GM12874 (cell line): ENCODE results near the gene WDR49.

Source experiments
- TF ChIP-seq, protein P1 (sequence below): IDR thresholded peaks from 2 replicates; pipeline ENCODE4 v1.5.1; 2011; ENCODE audit warnings: low read depth, mild to moderate bottlenecking, control low read depth, low read length, moderate library complexity; ENCODE audit not compliant: insufficient read depth

Gene WDR49

DNA sequence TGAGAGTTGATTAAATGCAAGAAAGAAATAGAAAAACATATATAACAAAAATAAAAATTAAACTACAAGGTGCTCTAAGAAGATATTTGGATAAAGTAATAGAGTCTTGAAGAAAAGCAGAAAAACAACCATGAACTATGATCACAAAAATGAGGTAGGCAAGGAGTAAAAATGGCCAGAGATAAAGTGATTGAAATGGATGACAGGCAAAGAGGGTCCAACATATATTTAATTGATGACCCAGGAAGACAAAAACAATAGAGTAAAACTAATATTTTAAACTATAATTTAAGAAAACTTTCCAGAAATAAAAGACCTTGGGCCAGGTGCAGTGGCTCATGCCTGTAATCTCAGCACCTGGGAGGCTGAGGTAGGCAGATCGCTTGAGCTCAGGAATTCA is 22.1 kb upstream of the WDR49 start:
- TF ChIP-seq, protein P1, sequence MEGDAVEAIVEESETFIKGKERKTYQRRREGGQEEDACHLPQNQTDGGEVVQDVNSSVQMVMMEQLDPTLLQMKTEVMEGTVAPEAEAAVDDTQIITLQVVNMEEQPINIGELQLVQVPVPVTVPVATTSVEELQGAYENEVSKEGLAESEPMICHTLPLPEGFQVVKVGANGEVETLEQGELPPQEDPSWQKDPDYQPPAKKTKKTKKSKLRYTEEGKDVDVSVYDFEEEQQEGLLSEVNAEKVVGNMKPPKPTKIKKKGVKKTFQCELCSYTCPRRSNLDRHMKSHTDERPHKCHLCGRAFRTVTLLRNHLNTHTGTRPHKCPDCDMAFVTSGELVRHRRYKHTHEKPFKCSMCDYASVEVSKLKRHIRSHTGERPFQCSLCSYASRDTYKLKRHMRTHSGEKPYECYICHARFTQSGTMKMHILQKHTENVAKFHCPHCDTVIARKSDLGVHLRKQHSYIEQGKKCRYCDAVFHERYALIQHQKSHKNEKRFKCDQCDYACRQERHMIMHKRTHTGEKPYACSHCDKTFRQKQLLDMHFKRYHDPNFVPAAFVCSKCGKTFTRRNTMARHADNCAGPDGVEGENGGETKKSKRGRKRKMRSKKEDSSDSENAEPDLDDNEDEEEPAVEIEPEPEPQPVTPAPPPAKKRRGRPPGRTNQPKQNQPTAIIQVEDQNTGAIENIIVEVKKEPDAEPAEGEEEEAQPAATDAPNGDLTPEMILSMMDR = no peak

DNA sequence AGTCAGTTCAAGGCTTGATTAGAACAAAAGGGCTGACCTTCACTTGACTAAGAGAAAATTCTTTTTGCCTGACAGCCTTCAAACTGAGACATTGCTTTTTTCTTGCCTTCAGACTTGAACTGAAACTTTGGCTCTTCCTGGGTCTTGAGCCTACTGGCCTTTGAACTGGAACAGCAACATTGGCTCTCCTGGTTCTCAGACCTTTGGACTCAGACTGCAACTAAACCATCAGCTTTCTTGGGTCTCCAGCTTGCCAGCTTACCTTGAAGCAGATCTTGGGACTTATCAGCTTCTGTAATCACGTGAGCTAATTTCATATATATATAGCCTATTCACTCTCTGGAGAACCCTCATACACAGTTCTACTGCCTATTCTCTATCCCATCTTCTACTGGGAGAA is 19.5 kb upstream of the WDR49 start:
- TF ChIP-seq, protein P1 = no peak

DNA sequence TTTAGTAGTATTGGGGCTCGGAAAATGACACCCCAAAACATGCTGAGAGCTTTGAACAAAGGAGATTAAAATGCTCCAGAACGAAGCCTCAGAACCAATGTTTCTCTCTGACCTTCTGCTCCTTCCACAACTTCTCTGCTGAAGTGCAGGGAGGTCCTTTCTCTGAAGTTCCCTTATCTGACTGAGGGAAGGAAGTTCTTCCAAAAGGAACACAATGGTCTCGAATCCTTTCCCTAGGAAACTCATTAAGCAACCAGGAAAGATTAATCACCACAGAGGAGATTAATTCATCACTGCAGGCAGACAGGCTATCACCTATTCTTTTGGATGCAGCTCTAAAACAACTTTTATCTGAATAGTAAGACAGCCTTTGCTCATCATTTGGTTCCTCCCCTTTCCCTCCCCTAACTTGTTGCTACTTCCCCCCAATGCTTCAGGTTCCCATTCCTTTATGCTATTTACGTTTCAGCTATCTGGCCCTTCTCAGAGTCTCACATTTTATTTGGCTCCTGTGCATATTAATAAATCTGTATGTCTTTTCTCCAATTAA is 18.2 kb upstream of the WDR49 start:
- TF ChIP-seq, protein P1 = no peak

DNA sequence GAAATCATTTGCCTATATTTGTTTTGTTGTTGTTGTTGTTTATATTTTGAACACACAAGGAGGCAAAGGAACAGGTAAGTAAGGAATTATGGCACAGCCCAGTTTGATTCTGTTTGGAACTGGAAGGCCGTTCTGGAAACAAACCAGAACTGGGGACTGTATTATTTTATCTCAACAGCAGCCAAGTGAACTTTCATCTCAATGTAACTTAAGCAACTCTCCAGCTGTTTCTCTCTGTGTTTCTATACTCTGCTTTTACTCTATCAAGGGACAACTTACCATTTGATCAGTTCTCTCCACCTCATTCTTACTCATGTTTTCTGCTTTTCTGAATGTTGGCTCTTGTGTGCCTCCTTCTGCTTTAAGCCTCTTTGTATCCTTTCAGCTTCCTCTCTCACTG is 16.0 kb upstream of the WDR49 start:
- TF ChIP-seq, protein P1 = no peak

DNA sequence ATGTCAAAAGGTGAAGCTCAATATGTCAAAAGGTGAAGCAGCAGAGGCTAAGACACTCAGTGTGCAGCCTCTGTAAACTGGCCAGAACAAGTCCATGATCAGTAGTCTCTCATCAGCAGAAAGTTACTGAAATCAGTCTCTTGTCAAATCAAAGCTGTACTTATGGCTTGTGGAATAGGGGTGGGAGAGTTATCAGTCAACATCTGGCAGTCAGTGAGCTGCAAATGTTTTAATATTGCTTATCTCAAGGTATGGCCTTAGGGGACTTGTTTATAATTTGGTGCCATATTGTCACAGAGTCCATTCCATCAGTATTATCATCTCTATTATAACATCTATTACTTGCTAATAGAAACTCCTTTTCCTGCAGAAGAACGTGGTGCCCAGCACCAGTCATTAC is 14.9 kb upstream of the WDR49 start:
- TF ChIP-seq, protein P1 = no peak

DNA sequence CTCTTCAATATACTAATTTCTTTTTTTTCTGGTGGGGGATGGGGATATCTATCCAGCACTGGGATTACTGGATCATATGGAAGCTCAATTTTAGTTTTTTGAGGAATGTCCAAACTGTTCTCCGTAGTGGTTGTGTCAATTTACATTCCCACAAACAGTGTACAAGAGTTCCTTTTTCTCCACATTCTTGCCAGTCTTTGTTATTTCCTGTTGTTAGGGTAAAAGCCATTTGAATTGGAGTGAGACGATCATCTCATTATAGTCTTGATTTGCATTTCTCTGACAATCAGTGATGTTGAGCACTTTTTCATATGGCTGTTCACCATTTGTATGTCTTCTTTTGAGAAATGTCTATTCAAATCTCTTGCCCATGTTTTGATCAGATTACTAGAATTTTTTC is 12.8 kb upstream of the WDR49 start:
- TF ChIP-seq, protein P1 = no peak

DNA sequence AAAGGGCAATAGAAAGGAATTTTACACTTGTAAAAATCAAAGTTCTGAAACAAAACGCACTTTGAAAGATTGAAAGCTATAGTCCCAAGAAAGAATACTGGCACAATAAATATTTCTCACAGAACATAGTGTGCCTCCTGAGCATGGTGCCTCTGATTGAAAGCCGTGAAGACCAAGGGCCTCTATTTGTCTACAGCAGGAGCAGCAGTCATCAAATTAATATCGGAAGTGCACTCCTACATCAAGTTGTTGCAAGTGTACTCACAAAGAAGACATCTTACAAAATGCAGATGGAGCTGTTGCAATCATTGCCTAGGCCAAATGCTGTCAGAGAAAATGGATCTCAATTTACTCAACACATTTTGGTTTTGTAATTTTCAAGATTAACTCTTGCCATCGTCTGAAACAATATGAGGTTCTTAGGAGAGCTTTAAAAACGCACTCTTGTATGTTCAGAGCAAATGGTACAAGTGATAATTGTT is 9.2 kb upstream of the WDR49 start:
- TF ChIP-seq, protein P1 = no peak

DNA sequence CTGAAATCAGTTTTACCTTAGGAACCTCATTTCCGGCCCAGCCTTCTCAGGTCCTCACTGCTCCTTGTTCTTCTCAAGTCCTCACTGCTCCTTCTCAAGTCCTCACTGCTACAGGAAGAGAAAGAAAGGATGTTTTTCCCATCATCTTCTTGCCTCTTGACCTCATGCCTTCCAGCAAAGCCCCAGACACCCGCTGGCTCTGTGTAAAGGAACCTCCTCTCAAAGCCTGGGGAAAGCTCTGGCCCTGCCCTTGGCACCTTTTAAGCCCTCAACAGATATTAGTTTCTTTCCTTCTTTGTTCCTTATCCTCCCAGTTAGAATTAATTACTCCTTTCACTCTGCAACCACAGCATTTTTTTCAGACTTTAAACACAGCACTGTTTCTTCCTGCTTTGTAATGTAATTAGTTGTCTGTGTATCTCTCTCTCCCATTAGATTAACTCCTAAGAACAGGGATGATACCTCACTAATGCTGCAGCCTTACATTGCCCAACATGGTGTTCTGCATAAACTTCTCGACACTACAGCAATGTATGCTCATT is 4.0 kb upstream of the WDR49 start:
- TF ChIP-seq, protein P1 = no peak
